ENCODE measurements around the gene DCAF15. TPM values are rescaled to one million over a fixed set of nuclear protein-coding genes. Genes with fewer than 3 reads are reported as not detected.

The DCAF15 gene
- total RNA-seq, 1 donor from 2014 or later = 23.7 TPM

- Histone ChIP-seq H3K4me3 (ENCODE audit: low read depth, low read length) (no peak overlapping the region), H3K36me3 (ENCODE audit: control insufficient read depth, insufficient read depth, low read length) (no peaks in the 10 kb centered on the region), H3K27me3 (ENCODE audit: control insufficient read depth, insufficient read depth, low read length) (no peaks in the 10 kb centered on the region)
- peak; percentile 30 for TF ChIP-seq CTCF (IDR thresholded peaks at IDR 0.05; ENCODE audit: insufficient read depth, low read length, poor library complexity, severe bottlenecking)
- DNase-seq (ENCODE audit: low read depth) = no peak
Measured at GRCh38 chr19:13959962-13960862, 7.9 kb downstream of the DCAF15 start.

GRCh38 chr19:13960863-13961784 is 8.8 kb downstream of the DCAF15 start:
- Histone ChIP-seq H3K36me3 (ENCODE audit: control insufficient read depth, insufficient read depth, low read length) (no peaks in the 10 kb centered on the region), H3K27me3 (ENCODE audit: control insufficient read depth, insufficient read depth, low read length) (no peaks in the 10 kb centered on the region), H3K4me3 (ENCODE audit: low read depth, low read length) (no peak overlapping the region)
- DNase-seq (ENCODE audit: low read depth) = no peak
- peak; percentile 15 for TF ChIP-seq CTCF (IDR thresholded peaks at IDR 0.05; ENCODE audit: insufficient read depth, low read length, poor library complexity, severe bottlenecking)

GRCh38 chr19:13961826-13962698 is 9.8 kb downstream of the DCAF15 start:
- H3K36me3 ChIP-seq (ENCODE audit: control insufficient read depth, insufficient read depth, low read length) = no peaks in the 10 kb centered on the region
- no peak for TF ChIP-seq CTCF (IDR thresholded peaks at IDR 0.05; ENCODE audit: insufficient read depth, low read length, poor library complexity, severe bottlenecking)
- no peak overlapping the region for H3K4me3 ChIP-seq (ENCODE audit: low read depth, low read length)
- H3K27me3 ChIP-seq (ENCODE audit: control insufficient read depth, insufficient read depth, low read length) = no peaks in the 10 kb centered on the region
- no peak for DNase-seq (ENCODE audit: low read depth)

GRCh38 chr19:13962699-13963602 is 10.6 kb downstream of the DCAF15 start:
- Histone ChIP-seq H3K27me3 (ENCODE audit: control insufficient read depth, insufficient read depth, low read length) (no peaks in the 10 kb centered on the region), H3K36me3 (ENCODE audit: control insufficient read depth, insufficient read depth, low read length) (no peaks in the 10 kb centered on the region), H3K4me3 (ENCODE audit: low read depth, low read length) (no peak overlapping the region)
- no peak for DNase-seq (ENCODE audit: low read depth)
- TF ChIP-seq CTCF (IDR thresholded peaks at IDR 0.05; ENCODE audit: insufficient read depth, low read length, poor library complexity, severe bottlenecking) = no peak
